ENCODE results near the gene ZNF865. TPM values are rescaled to one million over a fixed set of nuclear protein-coding genes. Genes with fewer than 3 reads are reported as not detected.

The ZNF865 gene
- total RNA-seq, 1 donor from 2014 or later: 0.49 TPM

- TF ChIP-seq EZH2 (IDR thresholded peaks at IDR 0.05) (no peak), CTCF (IDR thresholded peaks at IDR 0.05) (no peak), EZH2phosphoT487 (IDR thresholded peaks at IDR 0.05) (no peak)
- H3K9me3 Mint-ChIP-seq: no peaks in the 10 kb centered on the region
- no peaks in the 10 kb centered on the region for H3K36me3 ChIP-seq
- H3K4me1 ChIP-seq: peaks cover 5% of the 10 kb centered on the region
- H2AFZ ChIP-seq (replicated peaks): no peak overlapping the region
- no peak for DNase-seq (ENCODE audit: low spot score)
- H3K27ac Mint-ChIP-seq: no peak overlapping the region
- H3K9me3 ChIP-seq (ENCODE audit: low read depth): no peaks in the 10 kb centered on the region
- no peaks in the 10 kb centered on the region for H3K27me3 ChIP-seq
- peaks cover 12% of the 10 kb centered on the region for H4K20me1 ChIP-seq (ENCODE audit: low read depth)
- no peak overlapping the region for H3K9ac ChIP-seq
- peaks cover 26% of the 10 kb centered on the region for H3K4me1 Mint-ChIP-seq
- no peak overlapping the region for H3K4me3 Mint-ChIP-seq
- peaks cover 26% of the 10 kb centered on the region for H3F3A ChIP-seq (ENCODE audit: low read depth)
- H3K27me3 Mint-ChIP-seq (ENCODE audit: insufficient read depth, low read depth): peaks cover 4% of the 10 kb centered on the region
- peaks cover 12% of the 10 kb centered on the region for H3K79me2 ChIP-seq (ENCODE audit: low read depth)
- H3K27ac ChIP-seq: no peak overlapping the region
- no peak overlapping the region for H3K4me3 ChIP-seq
- peaks cover 13% of the 10 kb centered on the region for H3K36me3 Mint-ChIP-seq
- no peak overlapping the region for H3K4me2 ChIP-seq
Observed at GRCh38 chr19:55622242-55622969, 17.0 kb downstream of the ZNF865 start.

- Mint-ChIP-seq H3K27me3 (ENCODE audit: insufficient read depth, low read depth) (peaks cover 2% of the 10 kb centered on the region), H3K4me1 (peaks cover 24% of the 10 kb centered on the region), H3K27ac (no peak overlapping the region), H3K36me3 (peaks cover 9% of the 10 kb centered on the region), H3K4me3 (peak overlapping the region; percentile 50), H3K9me3 (no peaks in the 10 kb centered on the region)
- Histone ChIP-seq H3F3A (ENCODE audit: low read depth) (peaks cover 26% of the 10 kb centered on the region), H3K27ac (no peak overlapping the region), H3K9me3 (ENCODE audit: low read depth) (no peaks in the 10 kb centered on the region), H3K4me1 (peaks cover 5% of the 10 kb centered on the region), H3K27me3 (no peaks in the 10 kb centered on the region), H2AFZ (replicated peaks) (no peak overlapping the region), H3K36me3 (no peaks in the 10 kb centered on the region), H3K4me2 (no peak overlapping the region), H3K9ac (no peak overlapping the region), H3K4me3 (no peak overlapping the region), H3K79me2 (ENCODE audit: low read depth) (peaks cover 12% of the 10 kb centered on the region), H4K20me1 (ENCODE audit: low read depth) (peaks cover 12% of the 10 kb centered on the region)
- TF ChIP-seq EZH2phosphoT487 (IDR thresholded peaks at IDR 0.05): no peak
- TF ChIP-seq CTCF (IDR thresholded peaks at IDR 0.05): no peak
- no peak for TF ChIP-seq EZH2 (IDR thresholded peaks at IDR 0.05)
- no peak for DNase-seq (ENCODE audit: low spot score)
Observed at GRCh38 chr19:55623130-55623529, 17.7 kb downstream of the ZNF865 start.

- Histone ChIP-seq H3K36me3 (no peaks in the 10 kb centered on the region), H3K9ac (no peak overlapping the region), H4K20me1 (ENCODE audit: low read depth) (peaks cover 12% of the 10 kb centered on the region), H3K9me3 (ENCODE audit: low read depth) (no peaks in the 10 kb centered on the region), H3K79me2 (ENCODE audit: low read depth) (peaks cover 12% of the 10 kb centered on the region), H3K27me3 (no peaks in the 10 kb centered on the region), H3K4me2 (peak overlapping the region; percentile 33), H3F3A (ENCODE audit: low read depth) (peaks cover 26% of the 10 kb centered on the region), H2AFZ (replicated peaks) (no peak overlapping the region), H3K4me3 (peak overlapping the region; percentile 80), H3K4me1 (peaks cover 5% of the 10 kb centered on the region), H3K27ac (no peak overlapping the region)
- no peak for TF ChIP-seq CTCF (IDR thresholded peaks at IDR 0.05)
- TF ChIP-seq EZH2 (IDR thresholded peaks at IDR 0.05): no peak
- TF ChIP-seq EZH2phosphoT487 (IDR thresholded peaks at IDR 0.05): no peak
- Mint-ChIP-seq H3K36me3 (peaks cover 7% of the 10 kb centered on the region), H3K27me3 (ENCODE audit: insufficient read depth, low read depth) (peaks cover 2% of the 10 kb centered on the region), H3K4me1 (peaks cover 23% of the 10 kb centered on the region), H3K9me3 (no peaks in the 10 kb centered on the region), H3K4me3 (peak overlapping the region; percentile 90), H3K27ac (no peak overlapping the region)
- DNase-seq (ENCODE audit: low spot score): no peak
Observed at GRCh38 chr19:55623561-55623960, 18.1 kb downstream of the ZNF865 start.

Data from neural progenitor cell (in vitro differentiated cells).